Measurements from ENCODE around the gene LY6G6F. TPM values are rescaled to one million over a fixed set of nuclear protein-coding genes. Genes with fewer than 3 reads are reported as not detected.

LY6G6F gene
- total RNA-seq, 1 experiment from 2014 or later: not detected

- no peaks in the 10 kb centered on the region for H3K27me3 ChIP-seq (replicated peaks; ENCODE audit: insufficient read depth, low read depth, low read length, poor library complexity)
- H3K4me3 ChIP-seq (ENCODE audit: low read depth, low read length, poor library complexity, severe bottlenecking): no peak overlapping the region
- ChIA-PET POLR2A (ENCODE audit: low non-redundant PET) (interaction anchor here (0.7 kb wide), 1 partner anchor 119 kb away, joined by 3 read pairs; no protein-coding TSS in a partner anchor), CTCF (no interaction called here)
- H3K36me3 ChIP-seq (ENCODE audit: insufficient read depth, low read length, poor library complexity, severe bottlenecking): peaks cover 20% of the 10 kb centered on the region
- H3K9me3 ChIP-seq (ENCODE audit: low read depth, low read length, poor library complexity, severe bottlenecking): no peaks in the 10 kb centered on the region
- BruUV-seq (replicated peaks): no TSS peak
- peaks cover 11% of the 10 kb centered on the region for H3K4me1 ChIP-seq (ENCODE audit: insufficient read depth, low read length, poor library complexity, severe bottlenecking)
- no peak overlapping the region for H3K27ac ChIP-seq (ENCODE audit: low read depth, low read length, poor library complexity, severe bottlenecking)
- TF ChIP-seq CTCF (conservative IDR thresholded peaks at IDR 0.05; ENCODE audit: low read depth, low read length): no peak
- TF ChIP-seq EZH2 (IDR thresholded peaks at IDR 0.05; ENCODE audit: borderline replicate concordance, low read depth, low read length, poor library complexity, severe bottlenecking): no peak
- intact Hi-C loops (cut with micrococcal nuclease; ENCODE audit: unreplicated experiment): no loop called here
- no peak for DNase-seq (ENCODE audit: low spot score)
Observed at GRCh38 chr6:31725502-31726350, 19.1 kb downstream of the LY6G6F start.

GRCh38 chr6:31727034-31727716, 20.5 kb downstream of the LY6G6F start:
- no peak overlapping the region for H3K4me3 ChIP-seq (ENCODE audit: low read depth, low read length, poor library complexity, severe bottlenecking)
- no peaks in the 10 kb centered on the region for H3K27me3 ChIP-seq (replicated peaks; ENCODE audit: insufficient read depth, low read depth, low read length, poor library complexity)
- CTCF ChIA-PET: no interaction called here
- POLR2A ChIA-PET (ENCODE audit: low non-redundant PET): no interaction called here
- H3K36me3 ChIP-seq (ENCODE audit: insufficient read depth, low read length, poor library complexity, severe bottlenecking): peaks cover 34% of the 10 kb centered on the region
- intact Hi-C loops (cut with micrococcal nuclease; ENCODE audit: unreplicated experiment): no loop called here
- no TSS peak for BruUV-seq (replicated peaks)
- peaks cover 11% of the 10 kb centered on the region for H3K4me1 ChIP-seq (ENCODE audit: insufficient read depth, low read length, poor library complexity, severe bottlenecking)
- H3K27ac ChIP-seq (ENCODE audit: low read depth, low read length, poor library complexity, severe bottlenecking): no peak overlapping the region
- DNase-seq (ENCODE audit: low spot score): no peak
- H3K9me3 ChIP-seq (ENCODE audit: low read depth, low read length, poor library complexity, severe bottlenecking): no peaks in the 10 kb centered on the region
- TF ChIP-seq CTCF (conservative IDR thresholded peaks at IDR 0.05; ENCODE audit: low read depth, low read length): no peak
- TF ChIP-seq EZH2 (IDR thresholded peaks at IDR 0.05; ENCODE audit: borderline replicate concordance, low read depth, low read length, poor library complexity, severe bottlenecking): no peak

GRCh38 chr6:31727717-31728671, 21.3 kb downstream of the LY6G6F start:
- ChIA-PET CTCF (no interaction called here), POLR2A (ENCODE audit: low non-redundant PET) (no interaction called here)
- Histone ChIP-seq H3K4me1 (ENCODE audit: insufficient read depth, low read length, poor library complexity, severe bottlenecking) (peaks cover 11% of the 10 kb centered on the region), H3K4me3 (ENCODE audit: low read depth, low read length, poor library complexity, severe bottlenecking) (no peak overlapping the region), H3K27me3 (replicated peaks; ENCODE audit: insufficient read depth, low read depth, low read length, poor library complexity) (no peaks in the 10 kb centered on the region), H3K27ac (ENCODE audit: low read depth, low read length, poor library complexity, severe bottlenecking) (no peak overlapping the region), H3K36me3 (ENCODE audit: insufficient read depth, low read length, poor library complexity, severe bottlenecking) (peaks cover 41% of the 10 kb centered on the region), H3K9me3 (ENCODE audit: low read depth, low read length, poor library complexity, severe bottlenecking) (no peaks in the 10 kb centered on the region)
- no TSS peak for BruUV-seq (replicated peaks)
- no peak for DNase-seq (ENCODE audit: low spot score)
- TF ChIP-seq CTCF (conservative IDR thresholded peaks at IDR 0.05; ENCODE audit: low read depth, low read length) (no peak), EZH2 (IDR thresholded peaks at IDR 0.05; ENCODE audit: borderline replicate concordance, low read depth, low read length, poor library complexity, severe bottlenecking) (no peak)
- intact Hi-C loops (cut with micrococcal nuclease; ENCODE audit: unreplicated experiment): loop anchor here (2.0 kb wide), 1 partner anchor 99 kb away; the partner anchor contains the start of gene HSPA1B

All from A673 (cell line).